Brain microvascular endothelial cell (primary cell): ENCODE data around the gene HERPUD1.

Experiments
- DNase-seq: peaks from one replicate; pipeline ENCODE4 v3.0.0-alpha.2; 2020
- H3K27ac ChIP-seq: fragments of 250-450 bp; sonication (Bioruptor Pico); 2 replicates; pipeline ENCODE4 v1.5.1; 2020; ENCODE audit warnings: mild to moderate bottlenecking, moderate library complexity
- H3K27me3 ChIP-seq: fragments of 250-450 bp; sonication (Bioruptor Pico); replicated peaks from 2 replicates; pipeline ENCODE4 v1.5.1; 2020; ENCODE audit warnings: mild to moderate bottlenecking
- H3K36me3 ChIP-seq: fragments of 250-450 bp; sonication (Bioruptor Pico); replicated peaks from 2 replicates; pipeline ENCODE4 v1.5.1; 2020; ENCODE audit warnings: mild to moderate bottlenecking
- H3K4me3 ChIP-seq: 2 replicates; pipeline ENCODE4 v1.5.1; 2011; ENCODE audit warnings: low read depth, mild to moderate bottlenecking, control low read depth, low read length, moderate library complexity
- CTCF ChIP-seq: IDR thresholded peaks from 2 replicates; pipeline ENCODE4 v1.5.1; 2011; ENCODE audit warnings: low read depth, mild to moderate bottlenecking, moderate library complexity, low read length, control low read depth, inconsistent platforms; ENCODE audit errors: missing control alignments
- in situ Hi-C: cut with HindIII; loops from 2 replicates; pipeline ENCODE4 v1.10.0; 2017; ENCODE audit warnings: low sequenced_read_pairs, low pct_ligation_motif_present

The HERPUD1 gene

GRCh38 chr16:56941092-56941491 lies 9.2 kb downstream of the HERPUD1 start:
- Histone ChIP-seq H3K4me3 (no peak overlapping the region), H3K27ac (no peak overlapping the region), H3K27me3 (no peaks in the 10 kb centered on the region), H3K36me3 (peaks cover 94% of the 10 kb centered on the region)
- in situ Hi-C loops, result no loop called here
- DNase-seq, result no peak
- TF ChIP-seq CTCF, result no peak

GRCh38 chr16:56941856-56942331 lies 10.0 kb downstream of the HERPUD1 start:
- no peak overlapping the region for H3K4me3 ChIP-seq
- no peak for TF ChIP-seq CTCF
- H3K27me3 ChIP-seq, result no peaks in the 10 kb centered on the region
- H3K36me3 ChIP-seq, result peaks cover 94% of the 10 kb centered on the region
- in situ Hi-C loops, result no loop called here
- H3K27ac ChIP-seq, result no peak overlapping the region
- no peak for DNase-seq

- H3K4me3 ChIP-seq, result no peak overlapping the region
- H3K27me3 ChIP-seq, result no peaks in the 10 kb centered on the region
- no peak for DNase-seq
- H3K27ac ChIP-seq, result no peak overlapping the region
- in situ Hi-C loops, result no loop called here
- no peak for TF ChIP-seq CTCF
- H3K36me3 ChIP-seq, result peaks cover 76% of the 10 kb centered on the region
Observed at GRCh38 chr16:56943761-56944375, 11.9 kb downstream of the HERPUD1 start.

- Histone ChIP-seq H3K27ac (no peak overlapping the region), H3K36me3 (peaks cover 63% of the 10 kb centered on the region), H3K4me3 (no peak overlapping the region), H3K27me3 (no peaks in the 10 kb centered on the region)
- DNase-seq, result no peak
- no peak for TF ChIP-seq CTCF
- in situ Hi-C loops, result no loop called here
Observed at GRCh38 chr16:56944954-56945839, 13.3 kb downstream of the HERPUD1 start.

- TF ChIP-seq CTCF, result no peak
- peaks cover 55% of the 10 kb centered on the region for H3K36me3 ChIP-seq
- in situ Hi-C loops, result no loop called here
- H3K27me3 ChIP-seq, result no peaks in the 10 kb centered on the region
- no peak overlapping the region for H3K27ac ChIP-seq
- no peak overlapping the region for H3K4me3 ChIP-seq
- DNase-seq, result no peak
Observed at GRCh38 chr16:56945847-56946527, 14.0 kb downstream of the HERPUD1 start.
